NCI-H2196 (cell line): Measurements from ENCODE around the gene CENPH.
"Not testable (repeated sequence)": the region's sequence is repeated elsewhere in the genome, so short reads cannot be mapped to it uniquely, and the experiment has no call there.

Source experiments
- DNase-seq: peaks from one replicate; lab custom pipeline; 2025; ENCODE audit not compliant: unreplicated experiment; lab: John Stamatoyannopoulos, UW

Gene CENPH

GRCh38 chr5:69189162-69190086 lies at the start of gene CENPH:
TSS of gene CENPH (plus strand) at chr5:69189583. CDS start at chr5:69189635, 52 bp downstream.
- peak; percentile 80 for DNase-seq

- not testable (repeated sequence) for DNase-seq
Observed at GRCh38 chr5:69140239-69140638, 49.1 kb upstream of the CENPH start.

GRCh38 chr5:69140827-69141226 lies 48.6 kb upstream of the CENPH start:
- no peak for DNase-seq

- DNase-seq = not testable (repeated sequence)
Observed at GRCh38 chr5:69148576-69148975, 40.8 kb upstream of the CENPH start.

GRCh38 chr5:69148981-69149675 lies 40.3 kb upstream of the CENPH start:
- no peak for DNase-seq

- no peak for DNase-seq
Observed at GRCh38 chr5:69149676-69150010, 39.7 kb upstream of the CENPH start.

GRCh38 chr5:69152731-69153130 lies 36.7 kb upstream of the CENPH start:
- no peak for DNase-seq

GRCh38 chr5:69156456-69156855 lies 32.9 kb upstream of the CENPH start:
- DNase-seq = no peak

- no peak for DNase-seq
Observed at GRCh38 chr5:69158039-69158438, 31.3 kb upstream of the CENPH start.

GRCh38 chr5:69160651-69161050 lies 28.7 kb upstream of the CENPH start:
- no peak for DNase-seq

- DNase-seq = peak; percentile 89
Observed at GRCh38 chr5:69166686-69167492, 22.5 kb upstream of the CENPH start, which contains the start of gene CCNB1. TSS of gene CCNB1 (plus strand) at chr5:69167150. CDS start at chr5:69167263, 113 bp downstream.

GRCh38 chr5:69167493-69167855 lies 21.9 kb upstream of the CENPH start:
- no peak for DNase-seq

- no peak for DNase-seq
Observed at GRCh38 chr5:69167929-69168328, 21.5 kb upstream of the CENPH start.

- DNase-seq = no peak
Observed at GRCh38 chr5:69170495-69170894, 18.9 kb upstream of the CENPH start.

GRCh38 chr5:69170969-69171368 lies 18.4 kb upstream of the CENPH start:
- no peak for DNase-seq

GRCh38 chr5:69181659-69182293 lies 7.6 kb upstream of the CENPH start:
- DNase-seq = not testable (repeated sequence)

GRCh38 chr5:69184621-69185020 lies 4.8 kb upstream of the CENPH start:
- no peak for DNase-seq

- DNase-seq = no peak
Observed at GRCh38 chr5:69187342-69187741, 2.0 kb upstream of the CENPH start.

- no peak for DNase-seq
Observed at GRCh38 chr5:69188811-69189161, 597 bp upstream of the CENPH start.

- DNase-seq = no peak
Observed at GRCh38 chr5:69202497-69202896, 13.1 kb downstream of the CENPH start.
